DMS153 treated with DMSO at 0.1 percent for 48 hours (cell line): ENCODE measurements around the gene ILKAP.

Experiments
- DNase-seq: peaks from one replicate; lab custom pipeline; 2025; ENCODE audit not compliant: unreplicated experiment; lab: John Stamatoyannopoulos, UW

Gene ILKAP

DNA sequence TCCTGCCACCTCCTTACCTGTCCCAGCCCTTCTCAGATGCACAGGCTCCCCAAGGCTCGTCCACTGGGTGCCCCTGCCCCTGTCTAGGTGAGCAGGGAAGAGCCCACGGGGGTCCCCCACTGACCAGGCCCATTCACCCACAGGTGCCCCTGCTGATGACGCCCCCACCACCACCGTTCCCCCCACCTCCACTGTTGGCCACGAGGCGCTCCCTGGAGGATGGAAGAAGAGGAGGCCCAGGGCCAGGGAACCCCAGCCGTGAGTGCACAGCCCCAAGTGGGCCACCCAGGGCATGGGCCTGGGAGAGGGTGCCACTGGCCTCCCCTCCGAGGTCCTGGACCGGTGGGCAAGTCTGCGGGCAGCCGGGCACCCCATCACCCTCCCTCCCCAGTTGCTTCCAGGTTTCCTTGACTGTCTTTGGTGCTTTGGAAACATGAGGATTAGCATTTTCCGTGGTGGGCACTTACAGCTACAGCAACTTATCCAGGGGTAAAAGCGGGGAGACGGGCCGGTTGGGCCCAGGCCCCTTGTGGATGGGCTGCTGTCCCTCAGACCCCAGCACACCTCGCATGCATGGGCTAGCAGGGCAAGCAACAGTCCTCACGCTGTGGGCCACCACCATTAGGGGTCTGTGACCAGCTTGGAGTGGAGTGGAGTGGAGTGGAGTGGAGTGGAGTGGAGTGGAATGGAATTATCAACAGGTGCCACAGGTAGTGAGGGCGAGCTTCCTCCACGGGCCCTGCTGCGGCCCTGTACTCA is 78.2 kb downstream of the ILKAP start:
- DNase-seq = no peak

- DNase-seq = no peak
These were observed 78.9 kb downstream of the ILKAP start for GRCh38 chr2:238124488-238125126.

- no peak for DNase-seq
These were observed 79.5 kb downstream of the ILKAP start for GRCh38 chr2:238123991-238124470.

- DNase-seq = no peak
These were observed 80.1 kb downstream of the ILKAP start for GRCh38 chr2:238123218-238123971.

- no peak for DNase-seq
These were observed 80.9 kb downstream of the ILKAP start for GRCh38 chr2:238122287-238123217.

DNA sequence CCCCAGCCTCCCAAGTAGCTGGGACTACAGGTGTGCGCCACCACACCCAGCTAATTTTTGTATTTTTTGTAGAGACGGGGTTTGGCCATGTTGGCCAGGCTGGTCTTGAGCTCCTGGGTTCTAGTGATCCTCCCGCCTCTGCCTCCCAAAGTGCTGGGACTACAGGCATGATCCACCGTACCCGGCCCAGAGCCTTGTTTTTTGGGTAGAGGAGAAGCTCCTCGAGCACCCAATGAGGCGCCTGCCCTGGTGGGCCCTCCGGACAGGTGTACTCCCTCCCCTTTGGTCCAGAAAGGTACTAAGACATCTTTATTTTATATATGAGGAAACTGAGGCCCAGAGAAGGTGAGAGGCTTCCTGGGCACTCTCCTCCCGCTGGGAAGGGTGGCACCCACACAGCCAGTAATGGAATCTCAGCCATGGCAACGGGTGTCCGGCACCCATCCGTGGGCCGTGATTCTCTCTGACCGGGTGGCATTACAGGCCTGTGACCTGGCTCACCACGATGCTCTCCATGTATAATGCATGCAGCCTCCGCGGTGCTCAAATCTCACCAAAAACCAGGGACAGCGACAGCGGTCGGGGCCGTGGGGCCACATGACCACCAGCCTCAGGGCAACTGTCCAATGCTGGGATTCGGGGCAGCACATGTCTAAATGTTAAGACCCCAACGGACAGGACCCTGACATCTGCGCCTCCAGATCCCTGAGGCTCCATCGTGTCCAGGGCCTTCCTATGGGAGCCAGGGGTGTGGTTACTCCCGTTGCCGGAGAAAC is 81.8 kb downstream of the ILKAP start:
- no peak for DNase-seq

DNA sequence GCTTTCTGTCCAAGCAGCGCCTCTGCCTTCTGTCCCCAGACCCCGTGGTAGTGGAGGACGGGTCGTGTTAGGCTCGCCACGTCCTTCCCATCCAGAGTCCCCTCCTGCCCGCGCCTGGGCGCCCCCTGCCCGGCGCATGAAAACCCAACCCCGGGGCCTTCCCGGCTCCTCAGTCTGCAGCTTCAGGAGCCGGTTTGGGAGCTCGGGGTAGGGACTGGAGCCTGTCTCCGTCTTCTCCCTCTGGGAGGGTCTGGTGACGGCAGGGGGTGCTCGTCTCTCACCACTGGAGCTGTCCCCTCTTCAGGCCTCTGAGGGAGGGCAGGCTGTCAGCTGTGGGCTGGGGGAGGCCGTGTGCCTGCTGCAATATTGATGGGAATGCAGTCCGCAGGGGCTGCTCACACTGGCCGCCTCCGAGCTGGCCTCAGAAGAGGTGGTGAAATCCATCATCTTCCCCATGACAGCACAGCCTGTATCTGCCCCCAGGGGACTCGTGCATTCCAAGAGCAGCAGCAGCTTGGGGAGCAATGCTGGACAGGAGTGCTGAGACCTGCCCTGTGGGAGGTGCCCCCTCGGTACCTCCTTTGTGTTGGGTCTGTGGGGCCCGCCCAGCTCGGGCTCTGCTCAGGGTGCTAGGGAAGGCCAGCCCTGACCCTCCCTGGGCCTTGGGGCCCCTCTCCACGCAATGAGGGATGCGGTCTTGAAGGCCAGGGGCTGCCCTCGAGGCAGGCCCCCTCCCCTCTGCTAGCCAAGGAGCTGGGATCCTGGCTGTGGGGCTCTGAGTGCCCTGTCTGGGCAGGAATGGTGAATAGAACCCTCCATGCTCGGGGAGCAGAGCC is 82.8 kb downstream of the ILKAP start:
- no peak for DNase-seq
